ENCODE results near the gene HBD.

HBD gene

DNA sequence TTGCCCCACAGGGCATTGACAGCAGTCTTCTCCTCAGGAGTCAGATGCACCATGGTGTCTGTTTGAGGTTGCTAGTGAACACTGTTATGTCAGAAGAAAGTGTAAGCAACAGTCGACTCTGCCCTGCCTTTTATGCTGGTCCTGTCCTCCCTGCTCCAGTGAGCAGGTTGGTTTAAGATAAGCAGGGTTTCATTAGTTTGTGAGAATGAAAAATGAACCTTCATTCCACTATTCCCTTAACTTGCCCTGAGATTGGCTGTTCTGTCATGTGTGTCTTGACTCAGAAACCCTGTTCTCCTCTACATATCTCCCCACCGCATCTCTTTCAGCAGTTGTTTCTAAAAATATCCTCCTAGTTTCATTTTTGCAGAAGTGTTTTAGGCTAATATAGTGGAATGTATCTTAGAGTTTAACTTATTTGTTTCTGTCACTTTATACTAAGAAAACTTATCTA is at the start of gene HBD:
Gene HBD (minus strand): TSS at position 103 of the 454 bp plus-strand sequence. CDS start 50 bp downstream, at position 53.
- DNase-seq (ENCODE audit: low spot score), result no peak
- in situ Hi-C loops (cut with MboI; ENCODE audit: low sequenced_read_pairs, unreplicated experiment), result no loop called here
- TF ChIP-seq, protein P1, sequence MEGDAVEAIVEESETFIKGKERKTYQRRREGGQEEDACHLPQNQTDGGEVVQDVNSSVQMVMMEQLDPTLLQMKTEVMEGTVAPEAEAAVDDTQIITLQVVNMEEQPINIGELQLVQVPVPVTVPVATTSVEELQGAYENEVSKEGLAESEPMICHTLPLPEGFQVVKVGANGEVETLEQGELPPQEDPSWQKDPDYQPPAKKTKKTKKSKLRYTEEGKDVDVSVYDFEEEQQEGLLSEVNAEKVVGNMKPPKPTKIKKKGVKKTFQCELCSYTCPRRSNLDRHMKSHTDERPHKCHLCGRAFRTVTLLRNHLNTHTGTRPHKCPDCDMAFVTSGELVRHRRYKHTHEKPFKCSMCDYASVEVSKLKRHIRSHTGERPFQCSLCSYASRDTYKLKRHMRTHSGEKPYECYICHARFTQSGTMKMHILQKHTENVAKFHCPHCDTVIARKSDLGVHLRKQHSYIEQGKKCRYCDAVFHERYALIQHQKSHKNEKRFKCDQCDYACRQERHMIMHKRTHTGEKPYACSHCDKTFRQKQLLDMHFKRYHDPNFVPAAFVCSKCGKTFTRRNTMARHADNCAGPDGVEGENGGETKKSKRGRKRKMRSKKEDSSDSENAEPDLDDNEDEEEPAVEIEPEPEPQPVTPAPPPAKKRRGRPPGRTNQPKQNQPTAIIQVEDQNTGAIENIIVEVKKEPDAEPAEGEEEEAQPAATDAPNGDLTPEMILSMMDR (IDR thresholded peaks at IDR 0.05; ENCODE audit: borderline replicate concordance, control extremely low read depth, extremely low read depth, insufficient read depth, missing control alignments), result no peak

- in situ Hi-C loops (cut with MboI; ENCODE audit: low sequenced_read_pairs, unreplicated experiment), result no loop called here
- TF ChIP-seq, protein P1 (IDR thresholded peaks at IDR 0.05; ENCODE audit: borderline replicate concordance, control extremely low read depth, extremely low read depth, insufficient read depth, missing control alignments), result no peak
- DNase-seq (ENCODE audit: low spot score), result no peak
These were observed 49.6 kb upstream of the HBD start for GRCh38 chr11:5283882-5284281.

- DNase-seq (ENCODE audit: low spot score), result no peak
- TF ChIP-seq, protein P1 (IDR thresholded peaks at IDR 0.05; ENCODE audit: borderline replicate concordance, control extremely low read depth, extremely low read depth, insufficient read depth, missing control alignments), result no peak
- in situ Hi-C loops (cut with MboI; ENCODE audit: low sequenced_read_pairs, unreplicated experiment), result no loop called here
These were observed 48.8 kb upstream of the HBD start for GRCh38 chr11:5283086-5283485.

GRCh38 chr11:5282628-5283027 is 48.3 kb upstream of the HBD start:
- TF ChIP-seq, protein P1 (IDR thresholded peaks at IDR 0.05; ENCODE audit: borderline replicate concordance, control extremely low read depth, extremely low read depth, insufficient read depth, missing control alignments), result no peak
- DNase-seq (ENCODE audit: low spot score), result no peak
- in situ Hi-C loops (cut with MboI; ENCODE audit: low sequenced_read_pairs, unreplicated experiment), result no loop called here

DNA sequence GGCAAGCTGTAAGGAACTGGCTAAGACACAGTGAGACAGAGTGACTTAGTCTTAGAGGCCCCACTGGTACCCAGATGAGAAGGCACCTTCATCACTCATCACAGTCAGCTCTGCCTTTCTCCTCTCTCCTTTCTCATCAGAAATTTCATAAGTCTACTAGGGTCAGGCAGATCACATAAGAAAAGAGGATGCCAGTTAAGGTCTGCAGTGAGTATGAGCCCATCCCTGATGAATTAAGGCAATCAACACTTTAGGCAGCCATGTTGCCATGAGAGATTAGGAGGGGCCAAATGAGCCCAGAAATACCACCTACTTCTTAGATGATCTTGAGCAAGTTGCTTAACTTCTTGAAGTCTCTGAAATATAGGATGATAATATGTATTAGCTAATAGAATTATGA is 47.3 kb upstream of the HBD start:
- in situ Hi-C loops (cut with MboI; ENCODE audit: low sequenced_read_pairs, unreplicated experiment), result no loop called here
- TF ChIP-seq, protein P1 (IDR thresholded peaks at IDR 0.05; ENCODE audit: borderline replicate concordance, control extremely low read depth, extremely low read depth, insufficient read depth, missing control alignments), result no peak
- DNase-seq (ENCODE audit: low spot score), result no peak

DNA sequence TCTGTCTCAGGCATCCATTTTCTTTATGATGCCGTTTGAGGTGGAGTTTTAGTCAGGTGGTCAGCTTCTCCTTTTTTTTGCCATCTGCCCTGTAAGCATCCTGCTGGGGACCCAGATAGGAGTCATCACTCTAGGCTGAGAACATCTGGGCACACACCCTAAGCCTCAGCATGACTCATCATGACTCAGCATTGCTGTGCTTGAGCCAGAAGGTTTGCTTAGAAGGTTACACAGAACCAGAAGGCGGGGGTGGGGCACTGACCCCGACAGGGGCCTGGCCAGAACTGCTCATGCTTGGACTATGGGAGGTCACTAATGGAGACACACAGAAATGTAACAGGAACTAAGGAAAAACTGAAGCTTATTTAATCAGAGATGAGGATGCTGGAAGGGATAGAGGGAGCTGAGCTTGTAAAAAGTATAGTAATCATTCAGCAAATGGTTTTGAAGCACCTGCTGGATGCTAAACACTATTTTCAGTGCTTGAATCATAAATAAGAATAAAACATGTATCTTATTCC is 46.4 kb upstream of the HBD start:
- TF ChIP-seq, protein P1 (IDR thresholded peaks at IDR 0.05; ENCODE audit: borderline replicate concordance, control extremely low read depth, extremely low read depth, insufficient read depth, missing control alignments), result no peak
- peak; percentile 44 for DNase-seq (ENCODE audit: low spot score)
- in situ Hi-C loops (cut with MboI; ENCODE audit: low sequenced_read_pairs, unreplicated experiment), result no loop called here
